Activated B cell treated with CpG ODN at 0.5 μM for 24 hours (primary cell): Measurements from ENCODE around the gene CELA2B. TPM values are rescaled to one million over a fixed set of nuclear protein-coding genes. Genes with fewer than 3 reads are reported as not detected.
"Not testable (repeated sequence)": the region's sequence is repeated elsewhere in the genome, so short reads cannot be mapped to it uniquely, and the experiment has no call there.

ENCODE experiments used
- ATAC-seq: fragments of 200-7000 bp; cut with Tn5 transposase; one replicate; pipeline ENCODE4 v1.10.0; 2021; ENCODE audit warnings: low read depth, mild to moderate bottlenecking, moderate library complexity
- CTCF ChIA-PET: fragments of 350-600 bp; sonication (Branson Sonifier 250); formaldehyde crosslinking; loops from one replicate; lab custom pipeline; 2021; ENCODE audit warnings: antibody characterized with exemption; lab: Charles Lee
- POLR2A ChIA-PET: fragments of 350-600 bp; sonication (Branson Sonifier 250); formaldehyde crosslinking; loops from one replicate; lab custom pipeline; 2021; ENCODE audit warnings: antibody characterized with exemption; lab: Charles Lee
- DNase-seq: peaks from one replicate; pipeline ENCODE4 v3.0.0; 2022
- H3K27ac Mint-ChIP-seq: one replicate; pipeline ENCODE4 v1.8.0; 2020; ENCODE audit warnings: mixed read lengths
- H3K27me3 Mint-ChIP-seq: one replicate; pipeline ENCODE4 v1.8.0; 2021; ENCODE audit warnings: mixed read lengths
- H3K36me3 Mint-ChIP-seq: one replicate; pipeline ENCODE4 v1.8.0; 2021; ENCODE audit warnings: low read depth, mixed read lengths
- H3K4me1 Mint-ChIP-seq: one replicate; pipeline ENCODE4 v1.8.0; 2021; ENCODE audit warnings: mixed read lengths
- H3K4me3 Mint-ChIP-seq: one replicate; pipeline ENCODE4 v1.8.0; 2020; ENCODE audit warnings: mild to moderate bottlenecking, mixed read lengths
- H3K9me3 Mint-ChIP-seq: one replicate; pipeline ENCODE4 v1.8.0; 2020; ENCODE audit warnings: mixed read lengths
- CTCF ChIP-seq: fragments of 200-600 bp; IDR thresholded peaks from one replicate; pipeline ENCODE4 v1.8.0; 2022; ENCODE audit warnings: antibody characterized with exemption, mild to moderate bottlenecking
- intact Hi-C: fragments of 100-400 bp; cut with micrococcal nuclease; formaldehyde crosslinking; loops from one replicate; pipeline ENCODE4 v1.15.1; 2024
- total RNA-seq: library from RNA; stranded (reverse); gene quantifications from 2 replicates; pipeline ENCODE4 v1.2.3, GENCODE V29; 2022

The CELA2B gene
- total RNA-seq, 1 donor from 2014 or later: not detected

- no peaks in the 10 kb centered on the region for H3K9me3 Mint-ChIP-seq
- intact Hi-C loops: no loop called here
- no peak for TF ChIP-seq CTCF
- peaks cover 25% of the 10 kb centered on the region for H3K36me3 Mint-ChIP-seq
- CTCF ChIA-PET: no interaction called here
- POLR2A ChIA-PET: no interaction called here
- ATAC-seq (no peak), DNase-seq (no peak)
- no peaks in the 10 kb centered on the region for H3K4me1 Mint-ChIP-seq
- no peak overlapping the region for H3K27ac Mint-ChIP-seq
- no peaks in the 10 kb centered on the region for H3K27me3 Mint-ChIP-seq
- H3K4me3 Mint-ChIP-seq: no peak overlapping the region
Observed at GRCh38 chr1:15483971-15484370, 8.1 kb downstream of the CELA2B start.

- POLR2A ChIA-PET, H3K4me3 Mint-ChIP-seq, H3K27me3 Mint-ChIP-seq, CTCF ChIA-PET, H3K27ac Mint-ChIP-seq, intact Hi-C loops, ATAC-seq, H3K9me3 Mint-ChIP-seq, DNase-seq, H3K4me1 Mint-ChIP-seq: not testable (repeated sequence)
- peaks cover 28% of the 10 kb centered on the region for H3K36me3 Mint-ChIP-seq
Observed at GRCh38 chr1:15484443-15484842, 8.5 kb downstream of the CELA2B start.

- Mint-ChIP-seq H3K27ac (no peak overlapping the region), H3K36me3 (peaks cover 33% of the 10 kb centered on the region), H3K4me3 (no peak overlapping the region), H3K4me1 (no peaks in the 10 kb centered on the region), H3K27me3 (no peaks in the 10 kb centered on the region), H3K9me3 (no peaks in the 10 kb centered on the region)
- TF ChIP-seq CTCF: no peak
- POLR2A ChIA-PET: no interaction called here
- intact Hi-C loops: no loop called here
- CTCF ChIA-PET: no interaction called here
- no peak for DNase-seq
- no peak for ATAC-seq
Observed at GRCh38 chr1:15485636-15486035, 9.7 kb downstream of the CELA2B start.

GRCh38 chr1:15486844-15487610, 11.1 kb downstream of the CELA2B start:
- H3K4me3 Mint-ChIP-seq, H3K4me1 Mint-ChIP-seq, intact Hi-C loops, POLR2A ChIA-PET, H3K9me3 Mint-ChIP-seq, H3K27ac Mint-ChIP-seq, H3K27me3 Mint-ChIP-seq, DNase-seq, CTCF ChIA-PET, ATAC-seq: not testable (repeated sequence)
- peaks cover 40% of the 10 kb centered on the region for H3K36me3 Mint-ChIP-seq

- Mint-ChIP-seq H3K9me3 (no peaks in the 10 kb centered on the region), H3K4me3 (no peak overlapping the region), H3K27ac (no peak overlapping the region), H3K27me3 (no peaks in the 10 kb centered on the region), H3K4me1 (no peaks in the 10 kb centered on the region), H3K36me3 (peaks cover 52% of the 10 kb centered on the region)
- TF ChIP-seq CTCF: no peak
- ATAC-seq (no peak), DNase-seq (no peak)
- ChIA-PET CTCF (no interaction called here), POLR2A (no interaction called here)
- intact Hi-C loops: no loop called here
Observed at GRCh38 chr1:15488371-15488770, 12.5 kb downstream of the CELA2B start.

- ATAC-seq (no peak), DNase-seq (no peak)
- CTCF ChIA-PET: no interaction called here
- no peak overlapping the region for H3K4me3 Mint-ChIP-seq
- intact Hi-C loops: no loop called here
- no peaks in the 10 kb centered on the region for H3K9me3 Mint-ChIP-seq
- POLR2A ChIA-PET: no interaction called here
- H3K4me1 Mint-ChIP-seq: no peaks in the 10 kb centered on the region
- H3K36me3 Mint-ChIP-seq: peaks cover 59% of the 10 kb centered on the region
- H3K27ac Mint-ChIP-seq: no peak overlapping the region
- TF ChIP-seq CTCF: no peak
- no peaks in the 10 kb centered on the region for H3K27me3 Mint-ChIP-seq
Observed at GRCh38 chr1:15489052-15489736, 13.3 kb downstream of the CELA2B start.

- H3K27ac Mint-ChIP-seq, H3K4me3 Mint-ChIP-seq, ATAC-seq, POLR2A ChIA-PET, H3K27me3 Mint-ChIP-seq, intact Hi-C loops, H3K9me3 Mint-ChIP-seq, H3K4me1 Mint-ChIP-seq, CTCF ChIA-PET, DNase-seq: not testable (repeated sequence)
- peaks cover 66% of the 10 kb centered on the region for H3K36me3 Mint-ChIP-seq
Observed at GRCh38 chr1:15491010-15491409, 15.1 kb downstream of the CELA2B start.
